ENCODE measurements around the gene LMOD1. TPM values are rescaled to one million over a fixed set of nuclear protein-coding genes. Genes with fewer than 3 reads are reported as not detected.

LMOD1 gene
- total RNA-seq, 6 experiments from 2014 or later: 1.1 to 3.5 (median 2.1) TPM

DNA sequence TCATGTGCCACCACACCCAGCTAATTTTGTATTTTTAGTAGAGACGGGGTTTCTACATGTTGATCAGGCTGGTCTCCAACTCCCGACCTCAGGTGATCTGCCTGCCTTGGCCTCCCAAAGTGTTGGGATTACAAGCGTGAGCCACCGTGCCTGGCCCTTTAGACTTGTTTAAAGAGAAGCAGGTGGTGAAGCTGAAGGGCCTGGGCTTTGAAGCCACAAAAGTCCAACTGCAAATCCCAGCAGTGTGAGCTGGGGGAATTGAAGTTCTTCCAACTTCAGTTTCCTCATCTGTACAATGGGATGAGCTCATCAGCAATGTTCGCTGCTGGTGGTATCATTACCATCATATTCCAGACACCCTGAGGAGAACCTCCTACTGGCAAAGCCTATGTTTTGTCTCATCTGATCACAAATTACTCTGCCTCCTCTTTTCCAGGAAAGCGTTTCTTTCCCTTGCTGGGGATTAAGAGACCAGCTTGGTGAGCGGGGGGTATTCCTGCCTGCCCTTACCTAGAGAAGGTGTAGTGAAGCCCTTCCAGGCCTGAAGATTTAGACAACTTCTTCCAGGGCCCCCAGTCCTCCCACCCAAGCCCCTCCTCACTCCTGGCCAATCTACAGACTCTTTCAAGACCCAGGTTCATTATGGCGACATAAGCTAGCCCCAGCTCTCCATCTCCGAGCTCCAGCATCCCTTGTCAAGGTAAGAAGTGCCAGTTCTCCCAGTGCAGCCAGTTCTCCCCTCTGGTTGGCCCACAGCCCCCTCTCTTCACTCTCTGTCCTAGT, 60.1 kb downstream of the LMOD1 start:
- Histone ChIP-seq H3K36me3 (no peaks in the 10 kb centered on the region), H3K27me3 (no peaks in the 10 kb centered on the region), H3K9me3 (no peaks in the 10 kb centered on the region), H3K4me3 (no peak overlapping the region), H3K27ac (no peak overlapping the region), H3K4me1 (peaks cover 0 to 21% (median 0%) of the 10 kb centered on the region in 4 donors)
- TF ChIP-seq POLR2A (IDR thresholded peaks at IDR 0.05): no peak
- TF ChIP-seq, protein P1, sequence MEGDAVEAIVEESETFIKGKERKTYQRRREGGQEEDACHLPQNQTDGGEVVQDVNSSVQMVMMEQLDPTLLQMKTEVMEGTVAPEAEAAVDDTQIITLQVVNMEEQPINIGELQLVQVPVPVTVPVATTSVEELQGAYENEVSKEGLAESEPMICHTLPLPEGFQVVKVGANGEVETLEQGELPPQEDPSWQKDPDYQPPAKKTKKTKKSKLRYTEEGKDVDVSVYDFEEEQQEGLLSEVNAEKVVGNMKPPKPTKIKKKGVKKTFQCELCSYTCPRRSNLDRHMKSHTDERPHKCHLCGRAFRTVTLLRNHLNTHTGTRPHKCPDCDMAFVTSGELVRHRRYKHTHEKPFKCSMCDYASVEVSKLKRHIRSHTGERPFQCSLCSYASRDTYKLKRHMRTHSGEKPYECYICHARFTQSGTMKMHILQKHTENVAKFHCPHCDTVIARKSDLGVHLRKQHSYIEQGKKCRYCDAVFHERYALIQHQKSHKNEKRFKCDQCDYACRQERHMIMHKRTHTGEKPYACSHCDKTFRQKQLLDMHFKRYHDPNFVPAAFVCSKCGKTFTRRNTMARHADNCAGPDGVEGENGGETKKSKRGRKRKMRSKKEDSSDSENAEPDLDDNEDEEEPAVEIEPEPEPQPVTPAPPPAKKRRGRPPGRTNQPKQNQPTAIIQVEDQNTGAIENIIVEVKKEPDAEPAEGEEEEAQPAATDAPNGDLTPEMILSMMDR (IDR thresholded peaks at IDR 0.05): no peak
- intact Hi-C loops (cut with DNase I): loop anchor here in 1 of 2 donors (10.0 kb wide), 1 partner anchor 239 kb away; the partner anchor contains the start of gene GPR37L1
- ATAC-seq (no peak), DNase-seq (no peak)
- 82% methylated on average over 4 of the region's 9 CpGs for whole genome bisulfite sequencing (ENCODE audit: insufficient coverage, low coverage, low lambda C conversion rate, missing lambda C conversion rate)

DNA sequence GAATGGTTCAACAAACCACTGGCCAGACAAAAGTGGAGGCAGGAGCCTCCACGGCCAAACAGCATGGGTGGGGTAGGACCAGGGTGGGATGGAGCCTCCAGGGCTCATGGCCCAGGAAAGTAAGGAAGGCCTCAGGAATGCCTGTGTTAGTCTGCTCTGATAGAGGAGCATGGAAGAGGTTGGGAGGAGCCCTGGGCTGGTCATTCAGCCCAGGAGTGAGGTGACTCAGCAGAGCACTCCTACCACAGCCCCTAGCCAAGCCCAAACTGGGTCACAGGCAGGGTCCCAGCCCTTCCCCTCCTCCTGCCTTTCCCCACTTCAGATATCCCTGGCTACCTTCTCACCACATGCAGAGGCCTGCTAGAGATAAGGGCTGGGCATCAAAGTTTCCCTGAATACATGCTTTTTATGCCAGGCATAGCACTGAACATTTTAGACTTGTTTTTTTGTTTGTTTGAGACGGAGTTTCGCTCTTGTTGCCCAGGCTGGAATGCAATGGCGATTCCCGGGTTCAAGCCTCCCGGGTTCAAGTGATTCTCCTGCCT, 60.7 kb downstream of the LMOD1 start:
- Histone ChIP-seq H3K27me3 (no peaks in the 10 kb centered on the region), H3K9me3 (no peaks in the 10 kb centered on the region), H3K27ac (no peak overlapping the region), H3K4me3 (no peak overlapping the region), H3K4me1 (peaks cover 0 to 28% (median 0%) of the 10 kb centered on the region in 4 donors), H3K36me3 (no peaks in the 10 kb centered on the region)
- 84% methylated on average over 5 of the region's 6 CpGs for WGBS (ENCODE audit: insufficient coverage, low coverage, low lambda C conversion rate, missing lambda C conversion rate)
- DNase-seq (peak in 1 of 3 donors; percentile 12), ATAC-seq (no peak)
- TF ChIP-seq, protein P1 (IDR thresholded peaks at IDR 0.05): no peak
- no peak for TF ChIP-seq POLR2A (IDR thresholded peaks at IDR 0.05)
- intact Hi-C loops (cut with DNase I): loop anchor here in 1 of 2 donors (10.0 kb wide), 1 partner anchor 239 kb away; the partner anchor contains the start of gene GPR37L1

DNA sequence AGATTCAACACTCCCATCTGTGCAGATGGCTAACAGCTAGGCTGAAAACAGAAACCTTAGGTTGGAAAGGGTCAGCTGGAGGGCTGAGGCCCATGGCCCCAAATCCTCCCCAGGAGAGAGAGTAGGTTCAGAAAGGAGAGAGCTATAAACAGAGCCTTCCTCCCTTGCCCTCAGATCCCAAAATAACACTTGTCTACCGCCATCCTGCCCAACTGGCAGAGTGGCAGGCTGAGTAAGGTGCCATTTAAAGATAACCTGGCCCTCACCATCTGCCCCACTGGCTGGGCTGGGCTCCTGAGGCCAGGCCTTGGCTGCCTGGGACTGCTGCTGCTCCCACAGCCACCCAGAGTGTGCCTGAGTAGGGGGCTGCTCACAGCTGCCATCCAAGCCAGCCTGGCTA, 61.9 kb downstream of the LMOD1 start:
- H3K4me1 ChIP-seq: peaks cover 0 to 26% (median 0%) of the 10 kb centered on the region in 4 donors
- no peaks in the 10 kb centered on the region for H3K27me3 ChIP-seq
- intact Hi-C loops (cut with DNase I): loop anchor here in 1 of 2 donors (10.0 kb wide), 1 partner anchor 240 kb away; the partner anchor contains the start of gene GPR37L1
- H3K4me3 ChIP-seq: no peak overlapping the region
- 38% methylated on average over 1 of the region's 1 CpG for WGBS (ENCODE audit: insufficient coverage, low coverage, low lambda C conversion rate, missing lambda C conversion rate)
- ATAC-seq (no peak), DNase-seq (peak in 1 of 3 donors; percentile 20)
- H3K36me3 ChIP-seq: no peaks in the 10 kb centered on the region
- TF ChIP-seq, protein P1 (IDR thresholded peaks at IDR 0.05): no peak
- TF ChIP-seq POLR2A (IDR thresholded peaks at IDR 0.05): no peak
- H3K27ac ChIP-seq: no peak overlapping the region
- no peaks in the 10 kb centered on the region for H3K9me3 ChIP-seq

DNA sequence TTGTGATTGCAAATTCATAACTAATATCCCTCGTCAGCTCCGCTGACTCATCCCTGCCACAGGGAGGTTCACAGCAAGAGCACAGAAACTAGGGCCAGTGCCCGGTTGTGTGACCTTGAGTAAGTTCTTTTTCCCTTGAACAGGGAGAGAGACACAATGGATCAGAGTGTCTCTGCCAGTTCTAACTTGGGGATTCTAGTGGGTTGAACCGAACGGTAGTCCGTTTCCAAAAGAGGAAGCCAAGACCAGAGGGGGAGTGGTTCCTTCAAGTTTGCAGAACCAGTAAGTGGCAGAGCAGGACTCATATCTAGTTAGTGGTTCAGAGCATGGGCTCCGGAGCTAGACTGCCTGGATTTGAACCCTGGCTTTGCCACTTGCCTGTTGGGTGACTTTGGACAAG, 62.6 kb downstream of the LMOD1 start:
- intact Hi-C loops (cut with DNase I): loop anchor here in 1 of 2 donors (10.0 kb wide), 1 partner anchor 241 kb away; the partner anchor contains the start of gene GPR37L1
- peaks cover 0 to 20% (median 0%) of the 10 kb centered on the region in 4 donors for H3K4me1 ChIP-seq
- H3K27ac ChIP-seq: no peak overlapping the region
- WGBS (ENCODE audit: insufficient coverage, low coverage, low lambda C conversion rate, missing lambda C conversion rate): 23% methylated on average over 7 of the region's 7 CpGs
- ATAC-seq: peak in 2 of 4 donors; percentile 25 to 46
- DNase-seq: no peak
- TF ChIP-seq, protein P1 (IDR thresholded peaks at IDR 0.05): no peak
- no peak for TF ChIP-seq POLR2A (IDR thresholded peaks at IDR 0.05)
- no peaks in the 10 kb centered on the region for H3K9me3 ChIP-seq
- no peak overlapping the region for H3K4me3 ChIP-seq
- H3K27me3 ChIP-seq: no peaks in the 10 kb centered on the region
- H3K36me3 ChIP-seq: no peaks in the 10 kb centered on the region
